Keratinocyte (primary cell): ENCODE measurements around the gene EVL. TPM values are rescaled to one million over a fixed set of nuclear protein-coding genes. Genes with fewer than 3 reads are reported as not detected.

Experiments used
- DNase-seq: peaks from one replicate; pipeline ENCODE4 v3.0.0-alpha.2; 2011; ENCODE audit warnings: low read depth, missing footprints, low spot score
- FAIRE-seq: peaks from 2 replicates; lab custom pipeline; 2011; peaks lifted over from hg19 to GRCh38; lab: Jason Lieb, UNC
- H2AFZ ChIP-seq: 2 replicates; pipeline ENCODE4 v1.6.0; 2012; ENCODE audit warnings: low read length, control low read depth, inconsistent platforms; ENCODE audit not compliant: control insufficient read depth
- H3K27ac ChIP-seq: 2 replicates; pipeline ENCODE4 v1.5.1; 2011; ENCODE audit warnings: low read length; ENCODE audit not compliant: control insufficient read depth, insufficient read depth
- H3K27me3 ChIP-seq: 3 replicates; pipeline ENCODE4 v1.6.0; 2011; ENCODE audit warnings: low read length; ENCODE audit not compliant: control insufficient read depth, insufficient read depth; ENCODE audit errors: extremely low read depth
- H3K36me3 ChIP-seq, 2 experiments: 2 replicates in 1 of 2; 3 replicates in 1 of 2; pipeline ENCODE4 v1.5.1; 2011; ENCODE audit warnings: low read length in 2 of 2, mild to moderate bottlenecking in 1 of 2; ENCODE audit not compliant: control insufficient read depth in 2 of 2, insufficient read depth in 2 of 2; ENCODE audit errors: extremely low read depth in 1 of 2
- H3K4me1 ChIP-seq: 3 replicates; pipeline ENCODE4 v1.5.1; 2011; ENCODE audit warnings: low read length; ENCODE audit not compliant: control insufficient read depth, insufficient read depth; ENCODE audit errors: extremely low read depth
- H3K4me2 ChIP-seq: 3 replicates; pipeline ENCODE4 v1.6.0; 2011; ENCODE audit warnings: low read depth, low read length; ENCODE audit not compliant: control insufficient read depth, insufficient read depth; ENCODE audit errors: extremely low read depth
- H3K4me3 ChIP-seq, 3 experiments: fragments of 200-600 bp in 1 of 3; sonication (generic) in 1 of 3; 2 replicates in 2 of 3; 3 replicates in 1 of 3; pipeline ENCODE4 v1.5.1; 2011 to 2016; ENCODE audit warnings: low read length in 3 of 3, mild to moderate bottlenecking in 3 of 3, control low read depth in 2 of 3, inconsistent platforms in 1 of 3, low read depth in 1 of 3, mixed read lengths in 1 of 3, mixed run types in 1 of 3, moderate library complexity in 1 of 3; ENCODE audit not compliant: control insufficient read depth in 2 of 3, insufficient read depth in 2 of 3; ENCODE audit errors: extremely low read depth in 1 of 3
- H3K79me2 ChIP-seq: 2 replicates; pipeline ENCODE4 v1.6.0; 2012; ENCODE audit warnings: low read length; ENCODE audit not compliant: control insufficient read depth, insufficient read depth
- H3K9ac ChIP-seq: 3 replicates; pipeline ENCODE4 v1.6.0; 2011; ENCODE audit warnings: low read length; ENCODE audit not compliant: control insufficient read depth, insufficient read depth; ENCODE audit errors: extremely low read depth
- H3K9me1 ChIP-seq: 3 replicates; pipeline ENCODE4 v1.6.0; 2011; ENCODE audit warnings: low read length; ENCODE audit not compliant: control insufficient read depth, insufficient read depth; ENCODE audit errors: extremely low read depth
- H3K9me3 ChIP-seq: 2 replicates; pipeline ENCODE4 v1.5.1; 2012; ENCODE audit warnings: low read depth, low read length; ENCODE audit not compliant: control insufficient read depth
- H4K20me1 ChIP-seq: 3 replicates; pipeline ENCODE4 v1.6.0; 2011; ENCODE audit warnings: low read length; ENCODE audit not compliant: control insufficient read depth, insufficient read depth; ENCODE audit errors: extremely low read depth
- EZH2 ChIP-seq: IDR thresholded peaks from one replicate; pipeline ENCODE4 v1.6.1; 2012; ENCODE audit warnings: inconsistent platforms, mild to moderate bottlenecking, low read length, moderate library complexity
- dilution Hi-C: fragments of 300-500 bp; cut with MboI; formaldehyde crosslinking; loops from one replicate; pipeline ENCODE4 v1.7.0; 2020; ENCODE audit warnings: low sequenced_read_pairs; ENCODE audit not compliant: extremely low pct_ligation_motif_present
- polyA plus RNA-seq, 5 experiments: library from polyadenylated mRNA; depleted of rRNA in 3 of 5; stranded (reverse) in 3 of 5; stranded (forward) in 1 of 5; unstranded in 1 of 5; fragments of >200 nt; gene quantifications; 1 replicate in 1 of 5; 2 replicates in 3 of 5; 3 replicates in 1 of 5; pipeline versions ENCODE4 v1.2.1 to v1.2.3, GENCODE V29; 2011 to 2012; ENCODE audit warnings: missing spikeins in 2 of 5, low read depth in 1 of 5, low replicate concordance in 1 of 5
- TF ChIP-seq, protein P1 (sequence below), 3 experiments: IDR thresholded peaks in 1 of 3; conservative IDR thresholded peaks in 1 of 3; optimal IDR thresholded peaks in 1 of 3; 2 replicates in 2 of 3; 3 replicates in 1 of 3; pipeline versions ENCODE3 to v1.5.1; 2011; ENCODE audit warnings: low read length in 3 of 3, mild to moderate bottlenecking in 3 of 3, moderate library complexity in 2 of 3, control low read depth in 1 of 3, inconsistent platforms in 1 of 3; ENCODE audit not compliant: insufficient read depth in 2 of 3; ENCODE audit errors: extremely low read depth in 1 of 3

EVL gene
- polyA plus RNA-seq, 1 donor (not counting 4 experiments of a cell fraction or from before 2014, with no cell fraction given) = 12.0 TPM

DNA sequence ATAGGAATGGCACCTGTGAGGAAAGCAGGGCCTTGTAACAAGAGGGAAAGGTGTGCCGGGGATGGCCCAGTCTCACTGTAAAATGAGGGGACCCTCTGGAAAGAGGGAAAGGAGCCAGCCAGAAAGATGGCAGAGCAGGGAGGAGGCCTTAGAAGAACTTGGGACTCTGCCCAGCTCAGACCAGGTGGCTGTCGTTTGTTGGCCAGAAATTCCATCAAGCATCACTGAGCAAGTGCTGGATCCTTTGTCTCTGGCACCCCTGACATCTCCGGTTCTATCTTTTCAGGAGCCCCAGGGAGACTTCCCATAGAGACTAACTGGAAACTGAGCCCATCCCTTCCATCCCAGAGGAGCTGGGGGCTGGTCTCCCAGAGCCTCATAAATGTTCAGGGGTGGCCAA is 50.9 kb downstream of the EVL start:
- Histone ChIP-seq H3K79me2 (no peaks in the 10 kb centered on the region), H3K4me3 (no peak overlapping the region), H2AFZ (no peak overlapping the region), H3K9me1 (no peaks in the 10 kb centered on the region), H3K36me3 (no peaks in the 10 kb centered on the region), H3K4me1 (no peaks in the 10 kb centered on the region), H4K20me1 (no peaks in the 10 kb centered on the region), H3K9ac (no peak overlapping the region), H3K27ac (no peak overlapping the region), H3K9me3 (no peaks in the 10 kb centered on the region), H3K4me2 (no peak overlapping the region), H3K27me3 (no peaks in the 10 kb centered on the region)
- FAIRE-seq = no peak
- TF ChIP-seq, protein P1, sequence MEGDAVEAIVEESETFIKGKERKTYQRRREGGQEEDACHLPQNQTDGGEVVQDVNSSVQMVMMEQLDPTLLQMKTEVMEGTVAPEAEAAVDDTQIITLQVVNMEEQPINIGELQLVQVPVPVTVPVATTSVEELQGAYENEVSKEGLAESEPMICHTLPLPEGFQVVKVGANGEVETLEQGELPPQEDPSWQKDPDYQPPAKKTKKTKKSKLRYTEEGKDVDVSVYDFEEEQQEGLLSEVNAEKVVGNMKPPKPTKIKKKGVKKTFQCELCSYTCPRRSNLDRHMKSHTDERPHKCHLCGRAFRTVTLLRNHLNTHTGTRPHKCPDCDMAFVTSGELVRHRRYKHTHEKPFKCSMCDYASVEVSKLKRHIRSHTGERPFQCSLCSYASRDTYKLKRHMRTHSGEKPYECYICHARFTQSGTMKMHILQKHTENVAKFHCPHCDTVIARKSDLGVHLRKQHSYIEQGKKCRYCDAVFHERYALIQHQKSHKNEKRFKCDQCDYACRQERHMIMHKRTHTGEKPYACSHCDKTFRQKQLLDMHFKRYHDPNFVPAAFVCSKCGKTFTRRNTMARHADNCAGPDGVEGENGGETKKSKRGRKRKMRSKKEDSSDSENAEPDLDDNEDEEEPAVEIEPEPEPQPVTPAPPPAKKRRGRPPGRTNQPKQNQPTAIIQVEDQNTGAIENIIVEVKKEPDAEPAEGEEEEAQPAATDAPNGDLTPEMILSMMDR (optimal IDR thresholded peaks at IDR 0.05 in 1 of 3, IDR thresholded peaks at IDR 0.05 in 1 of 3, conservative IDR thresholded peaks at IDR 0.05 in 1 of 3; ENCODE audit: extremely low read depth in 1 of 3, insufficient read depth in 2 of 3, low read length in 3 of 3) = no peak
- no peak for TF ChIP-seq EZH2
- dilution Hi-C loops = no loop called here
- DNase-seq = no peak

DNA sequence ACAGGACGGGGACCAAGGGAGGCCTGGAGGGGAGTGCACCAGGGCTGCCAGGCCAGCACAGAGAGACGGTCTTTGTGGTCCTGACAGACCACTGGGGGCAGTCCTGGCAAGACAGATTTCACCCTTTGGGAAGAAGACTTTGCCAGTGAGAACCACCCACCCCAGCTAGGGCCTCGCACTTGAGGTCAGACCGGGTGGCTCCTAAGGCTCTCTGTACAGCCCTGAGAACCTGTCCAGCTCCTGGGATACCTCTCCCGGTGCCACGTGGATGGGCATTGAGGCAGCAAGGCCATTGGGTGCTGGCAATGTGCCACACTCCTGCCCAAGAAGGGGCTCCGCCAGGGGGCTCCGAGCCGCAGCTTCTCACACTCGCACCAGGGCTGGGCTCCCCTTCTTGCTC is 51.8 kb downstream of the EVL start:
- Histone ChIP-seq H3K27ac (no peak overlapping the region), H3K9ac (no peak overlapping the region), H3K79me2 (no peaks in the 10 kb centered on the region), H2AFZ (no peak overlapping the region), H3K4me3 (no peak overlapping the region), H3K4me1 (no peaks in the 10 kb centered on the region), H3K27me3 (no peaks in the 10 kb centered on the region), H3K4me2 (no peak overlapping the region), H3K36me3 (no peaks in the 10 kb centered on the region), H4K20me1 (no peaks in the 10 kb centered on the region), H3K9me1 (no peaks in the 10 kb centered on the region), H3K9me3 (no peaks in the 10 kb centered on the region)
- TF ChIP-seq, protein P1 (optimal IDR thresholded peaks at IDR 0.05 in 1 of 3, IDR thresholded peaks at IDR 0.05 in 1 of 3, conservative IDR thresholded peaks at IDR 0.05 in 1 of 3; ENCODE audit: extremely low read depth in 1 of 3, insufficient read depth in 2 of 3, low read length in 3 of 3) = no peak
- TF ChIP-seq EZH2 = no peak
- DNase-seq = no peak
- FAIRE-seq = no peak
- dilution Hi-C loops = no loop called here
